Left ventricle myocardium superior (tissue), 1 donor: ENCODE data around the gene THRB. TPM values are rescaled to one million over a fixed set of nuclear protein-coding genes. Genes with fewer than 3 reads are reported as not detected.

Source experiments
- ATAC-seq: fragments of 200-7000 bp; cut with Tn5 transposase; one replicate; pipeline ENCODE4 v1.9.1; 2020; ENCODE audit warnings: mild to moderate bottlenecking, moderate library complexity
- DNase-seq: peaks from one replicate; pipeline ENCODE4 v3.0.0-alpha.2; 2020
- intact Hi-C: fragments of 100-400 bp; cut with micrococcal nuclease; formaldehyde crosslinking; loops from one replicate; pipeline ENCODE4 v1.11.0; 2022
- total RNA-seq: library from RNA; stranded (reverse); fragmentation: NEBNext Ultra II Directional; extraction: Animal tissue kit (Norgen Biotek cat#: 25700); gene quantifications from one replicate; pipeline ENCODE4 v1.2.1, GENCODE V29; 2021
- donor health status: DM: no; HTN: yes; CAD: no; lungs with severe emphysema.

THRB gene
- total RNA-seq, 1 donor from 2014 or later: 23.1 TPM

DNA sequence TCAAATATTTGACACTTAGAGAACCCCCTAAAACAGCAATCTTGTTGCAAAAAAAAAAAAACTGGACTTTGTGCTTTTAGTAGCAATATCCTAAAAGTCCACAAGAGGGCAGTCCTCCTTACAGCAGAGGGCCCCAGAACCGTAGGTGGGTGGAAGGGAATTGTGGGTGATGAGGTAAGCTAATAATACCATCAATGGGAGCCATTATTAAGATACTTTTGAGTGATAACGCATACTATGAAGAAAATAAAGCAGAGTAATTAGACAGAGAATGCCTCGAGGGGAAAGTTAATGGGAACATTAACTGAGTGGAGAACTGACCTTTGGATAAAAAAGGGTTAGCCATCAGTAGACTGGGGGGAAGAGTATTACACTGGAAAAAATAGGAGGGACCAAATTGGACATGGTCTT, 229.9 kb downstream of the THRB start:
- DNase-seq (no peak), ATAC-seq (peak; percentile 60)
- intact Hi-C loops: loop anchor here (10.0 kb wide), 1 partner anchor 230 kb away; the partner anchor contains the start of gene THRB

DNA sequence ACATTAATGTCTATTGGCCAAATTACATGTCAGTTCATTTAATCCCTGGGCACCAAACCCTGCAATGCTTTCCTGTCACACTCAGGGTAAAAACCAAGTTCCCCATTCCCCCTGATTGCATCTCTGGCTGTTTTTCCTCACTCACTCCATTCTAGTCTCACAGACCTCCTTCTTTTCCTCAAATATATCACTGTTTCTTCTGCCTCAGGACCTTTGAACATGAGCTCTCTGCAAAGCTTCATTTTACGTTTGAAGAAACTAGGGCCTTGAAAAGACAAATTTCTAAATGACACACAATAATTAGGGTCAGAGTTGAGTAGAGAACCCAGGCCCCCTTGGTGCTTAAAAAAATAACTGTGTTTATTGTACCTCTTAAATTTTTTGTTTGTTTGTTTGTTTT, 230.6 kb downstream of the THRB start:
- intact Hi-C loops: loop anchor here (10.0 kb wide), 1 partner anchor 231 kb away; the partner anchor contains the start of gene THRB
- ATAC-seq (no peak), DNase-seq (no peak)

DNA sequence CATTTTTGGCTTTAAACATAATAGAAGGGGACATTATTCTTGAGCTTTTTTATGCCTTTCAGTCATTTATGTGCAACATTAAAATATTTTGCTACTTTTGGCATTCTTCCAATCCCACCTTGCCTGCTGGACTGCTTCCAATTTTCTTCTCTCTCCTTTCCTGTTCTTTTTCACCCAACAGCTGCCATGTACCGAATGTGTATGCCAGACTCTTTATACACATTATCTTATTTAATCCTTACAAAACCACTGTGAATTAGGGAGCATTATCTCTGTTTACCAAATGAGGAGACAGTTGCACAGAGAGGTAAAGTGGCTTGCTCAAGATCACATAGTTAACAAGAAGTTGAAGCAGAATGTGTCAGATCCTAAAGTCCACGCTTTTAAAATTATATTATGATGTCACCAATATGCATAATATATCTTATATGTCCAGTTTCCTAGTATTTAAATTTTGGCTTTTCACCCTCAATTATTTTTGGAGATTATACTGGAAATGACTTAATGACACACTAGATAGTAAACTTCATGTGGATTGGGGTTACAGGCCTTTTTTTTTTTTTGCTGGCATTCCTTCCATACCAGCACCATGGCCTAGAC, 231.5 kb downstream of the THRB start:
- intact Hi-C loops: loop anchor here (10.0 kb wide), 1 partner anchor 232 kb away; the partner anchor contains the start of gene THRB
- ATAC-seq (no peak), DNase-seq (no peak)

DNA sequence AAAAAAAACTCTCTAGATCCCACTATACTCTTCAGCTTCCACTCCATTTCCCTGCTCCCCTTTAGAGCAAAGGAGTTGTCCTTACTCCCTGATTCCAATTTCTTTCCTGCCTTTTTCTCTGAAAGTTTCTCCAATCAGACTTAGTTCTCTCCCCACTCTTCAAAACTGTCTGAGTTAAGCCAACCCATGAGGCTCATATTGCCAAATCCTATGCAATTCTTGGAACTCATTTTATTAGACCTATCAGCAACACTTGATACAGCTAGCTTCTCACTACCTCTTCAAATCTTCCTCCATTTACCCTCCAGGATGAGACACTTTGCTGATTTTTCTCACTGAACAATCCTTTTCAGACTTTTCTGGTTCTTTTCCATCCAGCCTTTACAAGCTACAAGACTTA, 233.1 kb downstream of the THRB start:
- intact Hi-C loops: loop anchor here (10.0 kb wide), 1 partner anchor 233 kb away; the partner anchor contains the start of gene THRB
- no peak for ATAC-seq
- no peak for DNase-seq

DNA sequence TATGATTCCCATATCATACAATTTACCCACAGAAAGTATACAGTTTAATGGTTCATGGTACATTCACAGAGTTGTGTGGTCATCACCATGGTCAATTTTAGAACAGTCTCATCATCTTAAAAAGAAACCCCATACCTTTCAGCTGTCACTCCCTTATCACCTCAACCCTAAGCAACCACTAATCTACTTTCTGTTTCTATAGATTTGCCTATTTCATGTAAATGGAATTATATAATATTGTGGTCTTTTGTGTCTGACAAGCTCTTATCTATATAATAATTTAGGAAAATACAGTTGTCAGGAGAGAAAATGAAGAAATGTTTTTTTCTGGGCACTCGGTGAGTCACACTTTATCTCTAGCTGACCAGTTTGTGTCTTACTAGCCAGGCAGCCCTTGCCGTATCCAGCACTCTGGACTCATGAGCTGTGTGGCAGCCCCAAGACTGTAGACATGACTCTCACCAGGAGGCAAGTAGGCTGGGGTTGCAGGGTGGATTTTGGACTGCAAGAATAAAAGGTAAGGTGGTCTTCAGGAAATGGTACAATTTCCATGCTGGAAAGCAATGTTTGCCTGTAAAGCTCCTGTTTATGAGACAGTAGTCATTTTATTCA, 234.6 kb downstream of the THRB start:
- ATAC-seq: peak; percentile 60
- DNase-seq: no peak
- intact Hi-C loops: loop anchor here (10.0 kb wide), 1 partner anchor 235 kb away; the partner anchor contains the start of gene THRB

DNA sequence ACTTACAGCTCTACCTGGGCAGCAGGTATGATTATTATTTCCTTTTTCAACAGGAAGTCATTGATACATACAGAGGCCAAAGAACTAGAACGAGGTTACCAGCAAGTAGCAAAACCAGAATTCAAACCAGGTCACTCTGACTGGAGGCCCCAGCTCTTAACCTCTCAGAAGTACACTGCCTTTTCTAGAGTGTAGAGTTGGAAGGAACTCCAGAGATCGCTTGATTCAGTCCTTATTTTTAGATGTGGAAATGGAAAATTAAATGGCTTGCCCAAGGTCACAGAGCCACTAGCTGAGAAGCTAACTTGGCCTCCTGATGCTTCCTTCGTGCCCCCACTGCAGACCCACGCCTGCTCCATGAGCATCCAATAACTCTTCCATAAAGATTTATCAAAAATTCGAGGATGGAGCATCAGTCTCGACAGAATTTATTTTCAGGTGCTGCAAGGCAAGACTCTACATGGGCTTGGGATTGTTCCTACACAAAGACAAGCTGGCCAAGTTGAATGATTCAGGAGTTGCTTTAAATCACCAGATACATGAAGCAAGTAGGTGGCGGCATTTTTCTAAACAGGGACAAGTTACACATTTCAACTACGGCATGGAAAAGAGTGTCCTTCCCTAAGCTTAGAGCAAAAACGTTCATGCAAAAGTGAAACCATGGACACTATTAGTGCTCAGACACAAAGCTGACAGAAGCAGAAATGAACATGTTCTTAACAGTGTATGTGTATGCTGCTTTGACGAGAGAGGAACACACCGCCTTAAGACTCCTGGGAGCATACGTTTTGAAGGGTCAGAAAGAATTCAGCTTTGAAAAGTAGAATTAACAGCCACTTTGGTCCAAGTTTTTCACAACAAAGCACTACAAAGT, 235.7 kb downstream of the THRB start:
- no peak for DNase-seq
- intact Hi-C loops: no loop called here
- ATAC-seq: peak; percentile 73

DNA sequence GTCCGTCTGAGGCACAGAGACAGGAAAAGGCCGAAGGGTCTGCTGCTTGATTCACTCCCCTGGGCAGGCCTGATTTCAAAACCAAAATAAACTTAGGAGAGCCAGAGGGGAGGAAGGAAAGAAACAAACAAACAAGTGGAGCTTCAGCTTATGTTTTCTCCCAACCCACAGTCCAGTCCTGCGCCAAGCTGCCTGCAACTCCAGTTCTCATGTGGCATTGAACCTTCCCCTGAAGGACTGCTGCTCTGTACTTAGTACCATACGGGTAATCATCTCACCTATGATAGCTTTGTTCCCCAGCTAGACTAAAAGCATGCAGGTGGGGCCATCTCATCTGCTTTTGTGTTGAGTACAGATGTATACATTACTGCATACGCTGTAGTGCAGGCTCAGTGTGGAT, 236.4 kb downstream of the THRB start:
- DNase-seq: no peak
- intact Hi-C loops: no loop called here
- no peak for ATAC-seq

DNA sequence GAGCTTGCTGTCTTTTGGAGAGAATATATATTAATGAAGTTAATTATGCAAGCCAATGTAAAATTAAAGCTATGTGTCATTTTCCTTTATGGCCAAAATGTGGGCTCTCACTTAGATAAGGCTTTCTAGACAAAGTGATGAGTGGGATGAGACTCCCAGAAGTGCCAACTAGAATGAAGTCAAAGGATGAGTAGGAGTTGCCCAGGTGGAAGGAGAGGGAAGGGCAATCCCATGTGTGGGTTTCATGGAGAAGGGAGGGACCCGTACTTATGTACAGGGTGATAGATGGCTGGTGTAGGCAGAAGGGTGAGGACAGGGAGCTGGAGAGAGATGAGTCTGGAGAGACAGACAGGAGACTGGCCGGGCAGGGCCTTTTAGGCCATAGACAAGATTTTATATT, 239.2 kb downstream of the THRB start:
- ATAC-seq: no peak
- intact Hi-C loops: no loop called here
- DNase-seq: no peak

DNA sequence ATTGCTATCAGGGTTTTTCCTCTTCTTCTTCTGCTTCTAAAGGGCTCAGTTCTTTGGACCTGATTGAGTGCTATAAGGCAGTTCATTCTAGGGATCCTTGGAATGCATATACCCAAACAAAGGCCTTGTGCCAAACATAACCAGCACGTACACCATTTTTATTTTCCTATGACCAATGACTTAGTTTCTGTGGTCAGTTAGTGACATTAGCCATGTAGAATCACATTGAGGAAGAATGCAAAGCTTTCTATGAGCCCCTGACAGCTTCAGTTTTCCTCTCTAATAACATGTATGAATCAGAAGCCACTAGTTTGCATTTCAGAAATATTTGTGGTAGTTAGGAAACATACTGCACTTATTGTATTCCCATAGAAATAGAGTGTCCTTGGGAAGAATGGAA, 240.0 kb downstream of the THRB start:
- ATAC-seq (no peak), DNase-seq (no peak)
- intact Hi-C loops: no loop called here

DNA sequence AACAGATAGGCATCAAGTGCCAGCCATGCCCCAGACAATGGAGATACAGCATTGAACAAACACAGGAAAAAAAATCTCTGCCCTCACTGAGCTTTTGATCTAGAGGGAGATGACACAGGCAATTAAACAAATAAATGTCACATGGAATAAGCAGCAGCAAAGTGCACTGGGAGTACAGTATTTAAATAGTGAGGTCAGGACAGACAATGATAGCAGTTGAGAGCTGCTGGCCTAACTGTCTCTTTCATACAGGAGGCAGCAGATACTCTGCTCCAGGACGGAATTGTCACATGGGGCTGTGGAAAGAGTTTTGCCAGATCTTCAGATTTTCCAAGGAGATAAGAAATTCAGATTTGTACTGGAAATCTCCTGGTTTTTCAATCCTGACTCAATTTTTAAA, 241.3 kb downstream of the THRB start:
- intact Hi-C loops: no loop called here
- DNase-seq (no peak), ATAC-seq (peak; percentile 54)

DNA sequence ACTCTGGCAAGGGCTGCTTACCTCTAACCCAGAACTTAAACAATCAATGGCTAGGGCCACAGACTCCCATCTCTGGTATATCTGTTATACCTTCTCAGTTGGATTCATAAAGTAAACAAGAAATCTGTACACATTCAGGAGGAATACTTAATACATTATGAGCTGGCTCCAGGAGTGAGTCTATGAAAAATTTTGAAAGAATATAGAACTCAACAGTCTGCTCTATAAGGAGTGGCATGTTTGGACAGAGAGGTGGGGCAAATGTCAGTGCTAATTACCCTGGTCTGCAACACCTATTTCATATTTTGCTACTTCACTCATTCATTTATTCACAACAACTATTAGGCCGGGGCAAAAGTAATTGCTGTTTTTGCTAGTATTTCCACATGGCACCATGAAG, 245.1 kb downstream of the THRB start:
- no peak for ATAC-seq
- intact Hi-C loops: no loop called here

DNA sequence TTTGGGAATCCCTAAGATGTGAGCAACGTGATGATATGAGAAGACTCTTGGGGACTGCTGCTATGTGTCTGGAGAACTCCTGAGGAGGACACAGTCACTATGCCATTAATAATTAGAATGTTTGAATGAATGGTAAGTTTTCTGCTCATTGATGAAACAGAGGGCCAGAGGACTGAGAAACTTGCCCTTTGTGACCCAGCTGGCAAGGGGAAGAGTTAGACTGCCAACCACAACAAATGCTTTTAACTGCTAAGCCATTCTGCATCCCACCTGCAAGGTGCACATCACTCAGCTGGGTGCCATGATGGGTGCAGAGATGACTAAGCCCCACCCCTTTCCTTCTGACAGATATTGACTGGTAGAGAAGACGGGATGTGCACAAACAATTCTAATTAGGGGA, 249.6 kb downstream of the THRB start:
- DNase-seq (no peak), ATAC-seq (no peak)
- intact Hi-C loops: no loop called here

More for the DNA sequence above, 245.1 kb downstream of the THRB start:
- no peak for DNase-seq

DNA sequence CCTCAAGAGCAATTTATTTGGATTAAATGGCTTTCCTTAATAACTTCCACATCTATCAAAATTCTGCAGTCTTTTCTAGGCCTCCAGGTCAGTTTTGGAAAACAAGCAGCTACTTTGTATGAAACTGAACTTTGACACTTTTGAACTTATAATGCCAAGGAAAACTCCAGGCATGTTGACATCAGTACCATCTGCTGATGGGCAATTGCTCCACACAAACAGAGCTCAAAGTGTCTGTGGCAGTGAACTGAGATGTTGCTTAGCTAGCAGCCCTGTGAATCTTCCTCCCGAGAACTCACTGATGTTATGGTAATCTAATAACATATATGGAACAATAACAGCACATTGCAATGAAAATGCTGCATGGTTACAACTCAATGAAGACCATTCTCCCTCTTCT, 250.2 kb downstream of the THRB start:
- ATAC-seq (no peak), DNase-seq (no peak)
- intact Hi-C loops: no loop called here

DNA sequence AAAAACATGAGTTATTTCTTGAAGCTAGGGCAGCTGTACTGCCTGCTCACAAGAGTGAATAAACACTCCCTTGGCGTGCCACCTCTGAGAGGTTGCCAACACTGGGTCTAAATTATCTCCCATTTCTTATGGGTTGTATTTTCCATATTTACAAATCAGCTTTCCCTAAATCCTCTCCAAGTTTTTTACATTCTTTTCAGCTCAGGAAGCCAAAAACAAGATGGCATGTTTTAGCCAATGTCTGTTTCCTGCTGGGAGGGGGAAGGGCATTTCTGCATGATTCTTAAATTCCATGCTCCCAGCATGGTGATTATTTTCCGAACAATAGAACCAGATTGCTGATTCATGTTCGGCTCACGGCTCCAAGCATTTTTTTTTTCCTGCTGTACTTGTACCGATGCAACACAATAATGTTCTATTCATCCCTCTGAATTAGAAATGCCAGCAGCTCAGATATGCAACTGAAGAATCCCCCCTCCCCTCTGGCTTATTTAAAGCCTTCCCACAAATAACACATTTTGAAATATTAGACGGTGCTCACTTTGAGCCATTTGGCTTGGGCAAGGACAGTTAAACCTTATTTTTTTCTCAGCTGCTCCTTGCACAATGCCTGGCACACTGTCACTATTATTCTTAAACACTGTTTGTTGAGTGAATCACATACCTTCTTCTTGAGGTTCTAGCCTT, 252.5 kb downstream of the THRB start:
- peak; percentile 39 for ATAC-seq
- intact Hi-C loops: no loop called here
- no peak for DNase-seq

DNA sequence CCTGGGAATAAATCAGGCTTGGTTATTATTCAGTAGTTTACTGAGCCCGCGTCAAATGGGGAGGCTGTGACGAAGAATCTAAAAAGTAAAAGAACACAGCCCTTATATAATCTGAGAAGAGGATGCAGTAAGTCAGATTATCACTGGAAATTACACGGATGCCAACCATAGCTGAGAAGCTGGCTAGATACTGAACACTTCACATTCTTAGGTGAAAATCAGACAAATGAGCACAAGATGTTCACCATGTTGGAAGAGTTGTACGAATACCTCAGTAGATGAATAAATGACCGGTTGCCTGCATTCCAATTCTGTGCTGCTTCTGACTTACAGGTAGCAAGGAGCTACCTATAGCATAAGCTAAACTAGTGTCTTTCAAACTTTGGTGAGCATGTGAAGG, 254.3 kb downstream of the THRB start:
- intact Hi-C loops: no loop called here
- DNase-seq: no peak
- no peak for ATAC-seq

DNA sequence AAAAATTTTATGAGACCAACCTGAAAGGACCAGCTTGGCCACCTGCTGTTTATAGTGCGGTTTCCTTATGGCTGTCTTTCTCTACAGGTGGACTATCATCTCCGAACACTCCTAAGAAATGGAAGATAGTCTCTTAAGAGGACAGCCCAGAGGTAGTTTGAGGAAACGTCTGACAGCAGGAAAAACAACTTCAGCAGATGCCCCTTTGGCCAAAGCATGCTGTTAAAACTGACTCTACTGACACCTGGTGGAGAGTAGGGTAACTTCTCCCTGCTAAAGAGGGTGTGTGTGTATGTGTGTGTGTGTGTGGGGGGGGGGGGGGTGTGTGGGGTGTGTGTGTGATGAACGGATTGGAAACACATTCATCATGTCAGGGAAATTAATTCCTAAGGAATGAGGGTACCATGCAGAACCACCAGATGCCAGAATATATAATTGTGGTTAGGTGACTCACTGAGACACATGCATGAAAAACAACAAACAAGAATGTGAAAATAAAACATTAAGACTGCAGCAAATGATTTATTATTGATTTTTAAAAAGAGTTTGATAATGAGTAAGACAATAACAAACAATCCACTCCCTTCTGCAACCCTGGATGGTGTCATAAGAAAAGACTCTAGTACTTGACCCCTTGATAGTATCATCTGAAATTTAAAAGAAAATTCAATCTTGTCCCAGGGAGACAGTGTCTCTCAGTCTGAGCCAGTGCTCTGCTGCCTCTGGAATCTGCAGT, 256.5 kb downstream of the THRB start:
- DNase-seq: no peak
- intact Hi-C loops: loop anchor here (5.0 kb wide), 1 partner anchor 236 kb away; no protein-coding TSS in a partner anchor

DNA sequence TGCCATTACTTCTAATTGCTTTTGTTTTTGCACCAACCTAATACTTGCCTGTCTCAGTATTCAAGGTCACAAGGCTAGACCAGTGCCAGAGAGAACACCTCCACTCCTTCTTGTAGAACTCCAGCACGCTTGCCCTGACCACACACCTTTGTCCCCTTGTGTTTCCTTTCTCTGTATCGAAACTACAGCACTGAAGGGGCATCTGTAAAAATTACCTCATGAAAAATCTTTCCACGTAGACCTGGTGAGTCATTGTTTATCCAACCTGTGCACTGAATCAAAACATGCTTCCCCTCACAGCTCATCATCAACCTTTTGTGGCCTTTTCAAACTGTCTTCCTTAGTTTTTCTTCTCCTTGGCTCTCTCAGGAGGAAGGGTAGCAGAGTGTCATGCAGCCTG, 259.5 kb downstream of the THRB start:
- ATAC-seq (no peak), DNase-seq (no peak)
- intact Hi-C loops: loop anchor here (5.0 kb wide), 1 partner anchor 233 kb away; no protein-coding TSS in a partner anchor

More for the DNA sequence above, 256.5 kb downstream of the THRB start:
- ATAC-seq: peak; percentile 80

DNA sequence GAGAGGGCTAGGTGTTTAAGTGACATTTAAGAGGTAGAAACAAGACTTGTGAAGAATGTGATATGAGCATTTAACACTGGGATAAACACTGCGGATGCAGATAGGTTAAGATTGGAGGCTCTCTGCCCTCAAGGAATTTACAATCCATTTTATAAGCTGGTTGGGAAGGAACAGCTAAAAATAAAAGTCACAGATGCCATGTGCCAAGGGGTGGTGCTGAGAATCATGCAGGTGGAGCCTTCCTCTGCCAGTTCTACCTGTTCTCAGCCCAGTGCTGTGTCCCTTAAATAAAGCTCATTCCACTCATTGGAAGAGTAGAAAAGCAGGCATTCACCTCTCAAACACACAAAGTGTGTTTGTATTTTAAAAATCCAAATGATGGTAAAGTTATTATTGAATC, 261.9 kb downstream of the THRB start:
- intact Hi-C loops: no loop called here
- DNase-seq (no peak), ATAC-seq (no peak)
